Heart left ventricle (tissue), 16 donors: Measurements from ENCODE around the gene SKI. TPM values are rescaled to one million over a fixed set of nuclear protein-coding genes. Genes with fewer than 3 reads are reported as not detected.

Experiments used
- ATAC-seq, 4 donors: fragments of 200-7000 bp; cut with Tn5 transposase; one replicate each; pipeline ENCODE4 v1.9.1; 2020 to 2022; ENCODE audit warnings: moderate library complexity in 4 of 4, mild to moderate bottlenecking in 3 of 4, moderate number of reproducible peaks in 1 of 4
- DNase-seq, 5 donors: peaks; one replicate each; pipeline ENCODE4 v3.0.0-alpha.2; 2020
- H3K27ac ChIP-seq, 12 donors: fragments of 200-600 bp; sonication (generic) in 4 of 12; one replicate each; pipeline versions ENCODE4 v1.5.0 to v1.8.0; 2016 to 2022; ENCODE audit warnings: mild to moderate bottlenecking in 2 of 12
- H3K27me3 ChIP-seq, 9 donors: fragments of 200-600 bp; sonication (generic) in 2 of 9; one replicate each; pipeline versions ENCODE4 v1.5.1 to v1.8.0; 2016 to 2022; ENCODE audit warnings: mild to moderate bottlenecking in 3 of 9
- H3K36me3 ChIP-seq, 9 donors: fragments of 200-600 bp; sonication (generic) in 2 of 9; one replicate each; pipeline versions ENCODE4 v1.5.0 to v1.8.0; 2018 to 2022; ENCODE audit warnings: mild to moderate bottlenecking in 2 of 9
- H3K4me1 ChIP-seq, 12 donors: fragments of 200-600 bp; sonication (generic) in 4 of 12; one replicate each; pipeline versions ENCODE4 v1.5.0 to v1.8.0; 2016 to 2022; ENCODE audit warnings: mild to moderate bottlenecking in 3 of 12
- H3K4me3 ChIP-seq, 12 donors: fragments of 200-600 bp; sonication (generic) in 4 of 12; one replicate each; pipeline versions ENCODE4 v1.5.0 to v1.8.0; 2017 to 2022; ENCODE audit warnings: mild to moderate bottlenecking in 9 of 12, moderate library complexity in 4 of 12
- H3K9me3 ChIP-seq, 12 donors: fragments of 200-600 bp; sonication (generic) in 4 of 12; one replicate each; pipeline versions ENCODE4 v1.5.0 to v1.8.0; 2016 to 2022; ENCODE audit warnings: mild to moderate bottlenecking in 1 of 12
- POLR2A ChIP-seq, 2 donors: fragments of 450-650 bp; IDR thresholded peaks; one replicate each; pipeline ENCODE4 v1.6.1; 2017; ENCODE audit warnings: antibody characterized with exemption in 2 of 2, mild to moderate bottlenecking in 2 of 2, moderate library complexity in 2 of 2
- WGBS, 4 donors: extraction: QIAGEN DNeasy Blood & Tissue Kit in 2 of 4; methylation state at CpG; one replicate each; pipeline versions ENCODE4 v1.1.5 to v1.1.7; 2013 to 2018; 5-methylcytosine and 5-hydroxymethylcytosine counted together
- intact Hi-C, 10 donors: fragments of 100-400 bp; cut with DNase I; formaldehyde crosslinking; loops; one replicate each; pipeline versions ENCODE4 v1.11.1 to v1.14.2; 2022
- polyA plus RNA-seq, 2 donors: library from polyadenylated mRNA; stranded (reverse); fragments of 200-250 nt; gene quantifications; one replicate each; pipeline ENCODE4 v1.2.3, GENCODE V29; 2013
- total RNA-seq, 9 donors: library from RNA; depleted of rRNA in 2 of 9; stranded (reverse); fragments of >200 nt in 2 of 9; fragmentation: NEBNext Ultra II Directional in 3 of 9; extraction: Animal tissue kit (Norgen Biotek cat#: 25700) in 3 of 9; gene quantifications; one replicate each; pipeline versions ENCODE4 v1.1.0 to v1.2.4, GENCODE V29; 2016 to 2023
- TF ChIP-seq, protein P1 (sequence below), 12 donors: fragments of 200-600 bp; sonication (generic) in 4 of 12; IDR thresholded peaks; one replicate each; pipeline versions ENCODE4 v1.5.0 to v1.8.0; 2018 to 2022; ENCODE audit warnings: antibody characterized with exemption in 12 of 12, mild to moderate bottlenecking in 5 of 12
- donor health status: ischemic (EF 13 %, LVEDD 7.1; RV severe dilation, severe dysfunction).
- donor health status: healthy with polysubstance abuse.
- donor health status: DM: no; HTN: yes; CAD: no.
- donor health status: DM: no; HTN: no; CAD: no.
- donor health status: ischemic (EF 25% LVEDD 6.9; RV normal size, moderate dysfunction).
- donor health status: ischemic (EF 25% LVEDD 5.7; RV mildly dilated, moderate dysfunction).
- donor health status: healthy.
- donor health status: DM: yes; HTN: yes; CAD: no.
- donor health status: ischemic (EF 35%, LVEDD 5.7; RV mildly dilated, moderate dysfunction).
- donor health status: nonischemic (EF 11% LVEDD 7.7; RV severe dilation, severe dysfunction).
- donor health status: DM: yes; HTN: yes; CAD: no.
- donor health status: PGD.
- donor health status: ischemic (EF 29% LVEDD 5.4; RV normal size, mild dysfunction).
- donor health status: nonischemic (EF 23%, LVEDD 6.1; RV moderate dilation, normal function).

SKI gene
- total and polyA plus RNA-seq, 11 donors = 16.9 to 52.7 (median 38.9) TPM

DNA sequence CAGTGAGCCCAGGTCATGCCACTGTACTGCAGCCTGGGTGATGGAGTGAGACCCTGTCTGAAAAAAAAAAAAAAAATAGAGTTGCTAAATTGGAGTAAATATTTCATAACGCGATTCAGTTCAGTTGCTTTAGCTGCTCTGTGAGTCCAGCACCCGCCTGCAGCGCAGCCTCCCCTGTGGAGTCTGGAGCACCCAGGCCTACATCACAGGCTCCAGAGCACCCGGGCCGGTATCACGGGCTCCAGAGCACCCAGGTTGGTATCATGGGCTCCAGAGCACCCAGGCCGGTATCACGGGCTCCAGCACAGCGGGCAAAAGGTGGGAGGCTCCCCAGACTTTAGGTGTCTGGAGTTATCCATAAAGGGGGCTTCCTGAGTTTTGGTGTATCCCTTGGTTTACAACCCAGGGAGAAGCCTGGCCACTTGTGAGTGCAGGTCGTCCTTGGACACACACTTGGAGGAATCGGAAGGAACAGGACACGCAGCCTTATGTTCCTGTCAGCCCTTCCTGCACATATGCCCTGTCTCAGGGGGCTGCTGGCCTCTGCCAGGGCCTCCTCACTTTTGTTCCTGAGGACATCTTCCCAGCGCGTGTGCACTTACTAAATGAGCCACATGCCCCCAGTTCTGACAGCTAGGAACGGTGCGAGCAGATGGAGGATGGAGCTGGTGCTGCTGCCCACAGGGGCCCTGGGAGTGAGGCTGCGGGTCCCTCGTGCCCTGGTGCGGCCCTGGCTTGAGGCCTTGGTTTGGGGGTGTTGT lies 25.1 kb downstream of the SKI start:
- H3K9me3 ChIP-seq = peaks cover 0 to 21% (median 13%) of the 10 kb centered on the region in 12 donors
- no peak overlapping the region for H3K27ac ChIP-seq
- peak in 1 of 5 donors; percentile 15 for DNase-seq
- H3K4me1 ChIP-seq = peaks cover 4 to 95% (median 82%) of the 10 kb centered on the region in 12 donors
- ATAC-seq = no peak
- TF ChIP-seq, protein P1, sequence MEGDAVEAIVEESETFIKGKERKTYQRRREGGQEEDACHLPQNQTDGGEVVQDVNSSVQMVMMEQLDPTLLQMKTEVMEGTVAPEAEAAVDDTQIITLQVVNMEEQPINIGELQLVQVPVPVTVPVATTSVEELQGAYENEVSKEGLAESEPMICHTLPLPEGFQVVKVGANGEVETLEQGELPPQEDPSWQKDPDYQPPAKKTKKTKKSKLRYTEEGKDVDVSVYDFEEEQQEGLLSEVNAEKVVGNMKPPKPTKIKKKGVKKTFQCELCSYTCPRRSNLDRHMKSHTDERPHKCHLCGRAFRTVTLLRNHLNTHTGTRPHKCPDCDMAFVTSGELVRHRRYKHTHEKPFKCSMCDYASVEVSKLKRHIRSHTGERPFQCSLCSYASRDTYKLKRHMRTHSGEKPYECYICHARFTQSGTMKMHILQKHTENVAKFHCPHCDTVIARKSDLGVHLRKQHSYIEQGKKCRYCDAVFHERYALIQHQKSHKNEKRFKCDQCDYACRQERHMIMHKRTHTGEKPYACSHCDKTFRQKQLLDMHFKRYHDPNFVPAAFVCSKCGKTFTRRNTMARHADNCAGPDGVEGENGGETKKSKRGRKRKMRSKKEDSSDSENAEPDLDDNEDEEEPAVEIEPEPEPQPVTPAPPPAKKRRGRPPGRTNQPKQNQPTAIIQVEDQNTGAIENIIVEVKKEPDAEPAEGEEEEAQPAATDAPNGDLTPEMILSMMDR (IDR thresholded peaks at IDR 0.05) = no peak
- TF ChIP-seq POLR2A (IDR thresholded peaks at IDR 0.05) = no peak
- no peak overlapping the region for H3K4me3 ChIP-seq
- 90 to 92% (median 91%) methylated on average over 12 to 20 of the region's 20 CpGs for WGBS, 4 donors
- H3K36me3 ChIP-seq = peaks cover 0 to 11% (median 0%) of the 10 kb centered on the region in 9 donors
- no peaks in the 10 kb centered on the region for H3K27me3 ChIP-seq
- intact Hi-C loops = no loop called here

DNA sequence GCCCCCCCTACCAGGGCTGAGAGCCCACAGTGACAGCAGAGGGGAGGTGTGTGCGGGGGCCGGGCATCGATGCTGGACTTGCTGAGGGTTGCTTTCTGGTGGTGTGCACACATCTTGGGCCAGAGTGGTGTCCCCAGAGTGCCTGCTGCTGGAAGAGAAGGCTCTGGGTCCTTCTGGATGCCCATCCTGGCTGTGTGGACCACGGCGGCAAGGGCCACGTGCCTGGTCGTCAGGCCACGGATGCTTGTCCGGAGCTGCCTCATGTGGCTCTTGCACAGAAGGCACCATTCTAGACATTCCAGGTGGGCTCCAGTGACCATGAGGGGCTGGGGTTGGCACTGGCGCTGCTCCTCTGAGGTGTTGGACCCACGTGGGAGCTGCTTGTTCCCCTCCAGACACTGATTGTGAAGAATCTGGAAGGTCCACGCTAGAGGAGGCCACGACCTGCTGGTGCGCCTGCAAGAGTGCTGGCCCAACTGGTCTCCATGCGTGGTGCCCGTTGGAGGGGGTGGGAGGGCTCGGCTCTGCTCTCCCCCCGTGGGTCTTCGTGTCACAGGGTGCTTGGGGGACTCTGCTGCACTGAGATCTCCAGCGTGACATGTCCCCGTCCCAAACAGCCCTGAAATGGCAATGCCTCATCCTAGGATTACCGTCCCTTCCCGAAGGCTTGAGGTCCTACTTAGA lies 25.8 kb downstream of the SKI start:
- peak in 1 of 5 donors; percentile 51 for DNase-seq
- intact Hi-C loops = no loop called here
- TF ChIP-seq POLR2A (IDR thresholded peaks at IDR 0.05) = no peak
- TF ChIP-seq, protein P1 (IDR thresholded peaks at IDR 0.05) = no peak
- no peak overlapping the region for H3K4me3 ChIP-seq
- peak overlapping the region in 4 of 12 donors; percentile 59 to 86 (median 72) for H3K27ac ChIP-seq
- no peak for ATAC-seq
- WGBS, 4 donors = 95 to 97% (median 97%) methylated on average over 6 to 23 of the region's 23 CpGs
- peaks cover 0 to 11% (median 0%) of the 10 kb centered on the region in 9 donors for H3K36me3 ChIP-seq
- no peaks in the 10 kb centered on the region for H3K27me3 ChIP-seq
- H3K4me1 ChIP-seq = peaks cover 3 to 95% (median 80%) of the 10 kb centered on the region in 12 donors
- peaks cover 0 to 21% (median 13%) of the 10 kb centered on the region in 12 donors for H3K9me3 ChIP-seq

DNA sequence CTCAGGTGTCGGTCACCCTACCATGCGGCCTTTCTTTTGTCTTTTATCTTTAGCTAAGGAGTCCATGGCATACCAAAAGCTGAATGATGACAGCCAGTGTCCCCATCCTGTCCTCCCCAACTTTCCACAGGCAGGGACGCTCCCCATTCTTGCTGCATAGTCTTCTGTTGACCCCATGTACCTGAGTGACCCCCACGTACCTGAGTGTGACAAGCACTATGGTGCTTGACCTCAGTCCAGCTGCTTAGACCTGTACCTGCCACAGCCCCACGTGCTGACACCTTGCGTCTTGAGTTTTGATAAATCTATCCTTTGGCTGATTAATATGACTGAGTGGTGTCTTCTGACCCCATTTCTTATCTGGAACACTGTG lies 26.9 kb downstream of the SKI start:
- Histone ChIP-seq H3K27ac (peak overlapping the region; percentile 58 to 93 (median 74)), H3K27me3 (no peaks in the 10 kb centered on the region), H3K4me3 (no peak overlapping the region), H3K4me1 (peaks cover 0 to 91% (median 77%) of the 10 kb centered on the region in 12 donors), H3K9me3 (peaks cover 0 to 21% (median 13%) of the 10 kb centered on the region in 12 donors), H3K36me3 (peaks cover 0 to 11% (median 0%) of the 10 kb centered on the region in 9 donors)
- ATAC-seq (no peak), DNase-seq (no peak)
- TF ChIP-seq, protein P1 (IDR thresholded peaks at IDR 0.05) = no peak
- no peak for TF ChIP-seq POLR2A (IDR thresholded peaks at IDR 0.05)
- WGBS, 4 donors = 92 to 95% (median 94%) methylated on average over 6 of the region's 6 CpGs
- intact Hi-C loops = no loop called here
